Measurements from ENCODE around the gene COASY. TPM values are rescaled to one million over a fixed set of nuclear protein-coding genes. Genes with fewer than 3 reads are reported as not detected.

COASY gene
- total RNA-seq, 1 donor from 2014 or later = 78.8 TPM

GRCh38 chr17:42608305-42609181 is 46.6 kb downstream of the COASY start:
- ATAC-seq (peak; percentile 62), DNase-seq (ENCODE audit: low spot score) (no peak)

GRCh38 chr17:42609182-42609813 is 47.4 kb downstream of the COASY start, which contains the start of the genes RETREG3 and TUBG1:
RETREG3 (minus strand) TSS chr17:42609374; CDS start chr17:42609324, 50 bp downstream.
TUBG1 (plus strand) TSS chr17:42609683; CDS start chr17:42609738, 55 bp downstream.
- ATAC-seq (peak; percentile 93), DNase-seq (ENCODE audit: low spot score) (peak; percentile 99)

GRCh38 chr17:42609814-42610801 is 48.2 kb downstream of the COASY start:
- DNase-seq (ENCODE audit: low spot score) = peak; percentile 50

GRCh38 chr17:42612013-42612412 is 50.1 kb downstream of the COASY start:
- DNase-seq (ENCODE audit: low spot score) = no peak

More at GRCh38 chr17:42609814-42610801, 48.2 kb downstream of the COASY start:
- peak; percentile 36 for ATAC-seq

GRCh38 chr17:42613699-42614295 is 51.8 kb downstream of the COASY start:
- ATAC-seq (no peak), DNase-seq (ENCODE audit: low spot score) (no peak)

More at GRCh38 chr17:42612013-42612412, 50.1 kb downstream of the COASY start:
- no peak for ATAC-seq

Other genes with a start within 250 kb of the COASY start
- 112 TPM for gene STAT3, start 173.7 kb upstream of the COASY start, total RNA-seq
- gene CAVIN1, start 138.9 kb upstream of the COASY start, total RNA-seq = 12.3 TPM
- 42.8 TPM for gene ATP6V0A1, start 103.3 kb upstream of the COASY start, total RNA-seq
- gene NAGLU, start 25.9 kb upstream of the COASY start, total RNA-seq = 44.4 TPM
- gene HSD17B1, start 9.2 kb upstream of the COASY start, total RNA-seq = 1.3 TPM
- 38.7 TPM for gene MLX, start 5.0 kb downstream of the COASY start, total RNA-seq
- gene PSMC3IP, start 15.6 kb downstream of the COASY start, total RNA-seq = 0.65 TPM
- gene RETREG3, start 47.2 kb downstream of the COASY start, total RNA-seq = 56.3 TPM
- gene TUBG1, start 47.5 kb downstream of the COASY start, total RNA-seq = 26.5 TPM
- 7.6 TPM for gene TUBG2, start 97.1 kb downstream of the COASY start, total RNA-seq
- 27.6 TPM for gene PLEKHH3, start 114.8 kb downstream of the COASY start, total RNA-seq
- gene CCR10, start 119.7 kb downstream of the COASY start, total RNA-seq = 0.13 TPM
- 0.93 TPM for gene CNTNAP1, start 120.4 kb downstream of the COASY start, total RNA-seq
- 12.1 TPM for gene EZH1, start 182.9 kb downstream of the COASY start, total RNA-seq
- 3.4 TPM for gene RAMP2, start 199.1 kb downstream of the COASY start, total RNA-seq
- gene VPS25, start 211.3 kb downstream of the COASY start, total RNA-seq = 30.9 TPM
- gene WNK4, start 218.5 kb downstream of the COASY start, total RNA-seq = 0.53 TPM
- 62.9 TPM for gene COA3, start 236.6 kb downstream of the COASY start, total RNA-seq
- gene CNTD1, start 236.7 kb downstream of the COASY start, total RNA-seq = not detected